Loucy (cell line): Measurements from ENCODE around the gene PDGFC.

Source experiments
- CTCF ChIP-seq: fragments of 200-600 bp; sonication (generic); conservative IDR thresholded peaks from 2 replicates; pipeline ENCODE4 v1.5.1; 2014; ENCODE audit warnings: mild to moderate bottlenecking, antibody characterized with exemption, low read length
- EZH2phosphoT487 ChIP-seq: fragments of 200-600 bp; IDR thresholded peaks from 2 replicates; pipeline ENCODE4 v1.6.1; 2018; ENCODE audit warnings: antibody characterized with exemption, mild to moderate bottlenecking, moderate library complexity, borderline replicate concordance

GRCh38 chr4:156756118-156756517 is 215.5 kb downstream of the PDGFC start:
- TF ChIP-seq CTCF (no peak), EZH2phosphoT487 (no peak)
